ENCODE measurements around the gene HES2.
A peak's percentile ranks its signal among the peaks of the same experiment; 100 is the strongest.

The HES2 gene

GRCh38 chr1:6393400-6394187 lies 26.1 kb downstream of the HES2 start, which contains the start of gene ACOT7:
ACOT7 (minus strand) TSS chr1:6393767; CDS start chr1:6393399, 368 bp downstream.
- peak; percentile 63 to 80 for DNase-seq (ENCODE audit: low read depth in 1 of 2, low spot score in 1 of 2)
- H3K27me3 ChIP-seq (ENCODE audit: insufficient read depth, poor library complexity, severe bottlenecking): no peaks in the 10 kb centered on the region
- peak within 1 kb of the TSS; percentile 85 for H3K27ac ChIP-seq (replicated peaks)
- H3K4me3 ChIP-seq (replicated peaks; ENCODE audit: insufficient read depth, low read length): peak within 1 kb of the TSS; percentile 67
- TF ChIP-seq POLR2AphosphoS5 (IDR thresholded peaks at IDR 0.05; ENCODE audit: low read depth) (peak; percentile 48; the same call in 1 of the 2 replicates), CTCF (IDR thresholded peaks at IDR 0.05; ENCODE audit: insufficient read depth, low read length) (no peak), GABPA (IDR thresholded peaks at IDR 0.05; ENCODE audit: low read depth) (no peak)

- DNase-seq (ENCODE audit: low read depth in 1 of 2, low spot score in 1 of 2): no peak
- TF ChIP-seq POLR2AphosphoS5 (IDR thresholded peaks at IDR 0.05; ENCODE audit: low read depth) (no peak), SPI1 (IDR thresholded peaks at IDR 0.05; ENCODE audit: borderline replicate concordance, low read depth) (no peak), REST (IDR thresholded peaks at IDR 0.05; ENCODE audit: insufficient replicate concordance, low read depth) (no peak), GABPA (IDR thresholded peaks at IDR 0.05; ENCODE audit: low read depth) (no peak), CTCF (IDR thresholded peaks at IDR 0.05; ENCODE audit: insufficient read depth, low read length) (no peak)
- peak overlapping the region; percentile 41 for H3K27ac ChIP-seq (replicated peaks)
- H3K4me3 ChIP-seq (replicated peaks; ENCODE audit: insufficient read depth, low read length): peak overlapping the region; percentile 67
- no peaks in the 10 kb centered on the region for H3K27me3 ChIP-seq (ENCODE audit: insufficient read depth, poor library complexity, severe bottlenecking)
Observed at GRCh38 chr1:6392809-6393399, 26.8 kb downstream of the HES2 start.

- Histone ChIP-seq H3K27me3 (ENCODE audit: insufficient read depth, poor library complexity, severe bottlenecking) (no peaks in the 10 kb centered on the region), H3K27ac (replicated peaks) (peak overlapping the region; percentile 41), H3K4me3 (replicated peaks; ENCODE audit: insufficient read depth, low read length) (peak overlapping the region; percentile 67)
- TF ChIP-seq CTCF (IDR thresholded peaks at IDR 0.05; ENCODE audit: insufficient read depth, low read length) (no peak), GABPA (IDR thresholded peaks at IDR 0.05; ENCODE audit: low read depth) (no peak), SPI1 (IDR thresholded peaks at IDR 0.05; ENCODE audit: borderline replicate concordance, low read depth) (no peak), REST (IDR thresholded peaks at IDR 0.05; ENCODE audit: insufficient replicate concordance, low read depth) (no peak)
- DNase-seq (ENCODE audit: low read depth in 1 of 2, low spot score in 1 of 2): peak; percentile 34 to 56
Observed at GRCh38 chr1:6391951-6392808, 27.5 kb downstream of the HES2 start.
